ENCODE measurements around the gene VWA2. TPM values are rescaled to one million over a fixed set of nuclear protein-coding genes. Genes with fewer than 3 reads are reported as not detected.

VWA2 gene
- total RNA-seq, 1 experiment from 2014 or later = 1.6 TPM

- DNase-seq = no peak
- H2BK12ac ChIP-seq (ENCODE audit: insufficient read length, low read depth, low read length) = no peak overlapping the region
- H3T11ph ChIP-seq (ENCODE audit: low read length) = no peak overlapping the region
- H3K14ac ChIP-seq (ENCODE audit: insufficient read depth, low read length) = no peak overlapping the region; the same call in 1 of the 2 replicates
- no peak overlapping the region for H2BK120ac ChIP-seq (ENCODE audit: low read depth, low read length, poor library complexity, severe bottlenecking)
- Mint-ChIP-seq H3K36me3 (ENCODE audit: insufficient read depth in 1 of 3, low read depth in 3 of 3) (peaks cover 11 to 16% (median 13%) of the 10 kb centered on the region in 3 experiments), H3K27ac (peak overlapping the region in 1 of 3 experiments; percentile 32; a peak in 1 of 7 replicates), H3K4me3 (no peak overlapping the region), H3K4me1 (no peaks in the 10 kb centered on the region), H3K9me3 (peaks cover 13 to 14% of the 10 kb centered on the region in 2 experiments), H3K27me3 (ENCODE audit: low read depth) (peaks cover 2% of the 10 kb centered on the region; the same call in 1 of the 2 replicates)
- H4K8ac ChIP-seq (replicated peaks; ENCODE audit: insufficient read length, low read depth, low read length) = no peak overlapping the region
- H3K27me3 ChIP-seq (ENCODE audit: insufficient read depth, low read length) = no peaks in the 10 kb centered on the region
- no peak overlapping the region for H2AFZ ChIP-seq (ENCODE audit: low read length)
- H3K18ac ChIP-seq (ENCODE audit: insufficient read length, low read depth, low read length) = no peak overlapping the region
- no peak overlapping the region for H4K91ac ChIP-seq (ENCODE audit: insufficient read length, low read depth, low read length)
- H3K4me1 ChIP-seq (ENCODE audit: insufficient read depth, low read length) = no peaks in the 10 kb centered on the region
- H3K9ac ChIP-seq (ENCODE audit: extremely low read depth, insufficient read length, low read length) = no peak overlapping the region
- H3K23me2 ChIP-seq (ENCODE audit: insufficient read length, low read depth, low read length, poor library complexity, severe bottlenecking) = no peaks in the 10 kb centered on the region
- no CpG with 5 or more reads among the region's 7 CpGs for WGBS (ENCODE audit: extremely low coverage, insufficient read length, low lambda C conversion rate)
- H3K56ac ChIP-seq (ENCODE audit: insufficient read length, low read depth, low read length) = no peak overlapping the region
- no peak overlapping the region for H2BK15ac ChIP-seq (ENCODE audit: low read depth, low read length)
- peaks cover 7% of the 10 kb centered on the region for H3K9me3 ChIP-seq (ENCODE audit: control insufficient read depth, low read depth, low read length)
- H2AK5ac ChIP-seq (ENCODE audit: insufficient read length, low read length) = no peak overlapping the region
- no peaks in the 10 kb centered on the region for H3K79me2 ChIP-seq (ENCODE audit: insufficient read depth, low read length)
- no peak overlapping the region for H2BK20ac ChIP-seq (ENCODE audit: low read depth, low read length, poor library complexity, severe bottlenecking)
- no peak overlapping the region for H4K5ac ChIP-seq (ENCODE audit: insufficient read length, low read depth, low read length)
- no peak overlapping the region for H2BK5ac ChIP-seq (ENCODE audit: insufficient read length, low read length)
- no peak overlapping the region for H3K4ac ChIP-seq (ENCODE audit: low read depth, low read length)
- H3K27ac ChIP-seq (ENCODE audit: insufficient read length, low read depth, low read length) = no peak overlapping the region
- H3K4me2 ChIP-seq (ENCODE audit: insufficient read depth, insufficient read length, low read length) = no peak overlapping the region
- TF ChIP-seq, protein P1, sequence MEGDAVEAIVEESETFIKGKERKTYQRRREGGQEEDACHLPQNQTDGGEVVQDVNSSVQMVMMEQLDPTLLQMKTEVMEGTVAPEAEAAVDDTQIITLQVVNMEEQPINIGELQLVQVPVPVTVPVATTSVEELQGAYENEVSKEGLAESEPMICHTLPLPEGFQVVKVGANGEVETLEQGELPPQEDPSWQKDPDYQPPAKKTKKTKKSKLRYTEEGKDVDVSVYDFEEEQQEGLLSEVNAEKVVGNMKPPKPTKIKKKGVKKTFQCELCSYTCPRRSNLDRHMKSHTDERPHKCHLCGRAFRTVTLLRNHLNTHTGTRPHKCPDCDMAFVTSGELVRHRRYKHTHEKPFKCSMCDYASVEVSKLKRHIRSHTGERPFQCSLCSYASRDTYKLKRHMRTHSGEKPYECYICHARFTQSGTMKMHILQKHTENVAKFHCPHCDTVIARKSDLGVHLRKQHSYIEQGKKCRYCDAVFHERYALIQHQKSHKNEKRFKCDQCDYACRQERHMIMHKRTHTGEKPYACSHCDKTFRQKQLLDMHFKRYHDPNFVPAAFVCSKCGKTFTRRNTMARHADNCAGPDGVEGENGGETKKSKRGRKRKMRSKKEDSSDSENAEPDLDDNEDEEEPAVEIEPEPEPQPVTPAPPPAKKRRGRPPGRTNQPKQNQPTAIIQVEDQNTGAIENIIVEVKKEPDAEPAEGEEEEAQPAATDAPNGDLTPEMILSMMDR (conservative IDR thresholded peaks at IDR 0.05) = no peak
- no peaks in the 10 kb centered on the region for H4K20me1 ChIP-seq (ENCODE audit: control insufficient read depth, insufficient read depth, insufficient read length)
- H3K79me1 ChIP-seq (ENCODE audit: insufficient read depth, low read depth, low read length, poor library complexity, severe bottlenecking) = no peaks in the 10 kb centered on the region
- H3K23ac ChIP-seq (ENCODE audit: insufficient read length, low read depth, low read length) = no peak overlapping the region
These were observed 52.0 kb downstream of the VWA2 start for GRCh38 chr10:114291076-114291475.
